Astrocyte (in vitro differentiated cells and primary cell): Measurements from ENCODE around the gene JAKMIP1. TPM values are rescaled to one million over a fixed set of nuclear protein-coding genes. Genes with fewer than 3 reads are reported as not detected.

Source experiments
- DNase-seq: peaks from one replicate; pipeline ENCODE4 v3.0.0-alpha.2; 2010; ENCODE audit warnings: low read depth
- FAIRE-seq: peaks from 2 replicates; lab custom pipeline; 2011; peaks lifted over from hg19 to GRCh38; lab: Jason Lieb, UNC
- H2AFZ ChIP-seq: 2 replicates; pipeline ENCODE4 v1.6.0; 2012; ENCODE audit warnings: low read depth, low read length, inconsistent platforms
- H3K27ac ChIP-seq: 2 replicates; pipeline ENCODE4 v1.5.1; 2011; ENCODE audit warnings: low read depth, low read length, inconsistent platforms
- H3K27me3 ChIP-seq: 2 replicates; pipeline ENCODE4 v1.6.0; 2011; ENCODE audit warnings: low read length, inconsistent platforms; ENCODE audit not compliant: insufficient read depth
- H3K36me3 ChIP-seq: 2 replicates; pipeline ENCODE4 v1.5.1; 2011; ENCODE audit warnings: low read length, inconsistent platforms; ENCODE audit not compliant: insufficient read depth
- H3K4me1 ChIP-seq: 2 replicates; pipeline ENCODE4 v1.5.1; 2011; ENCODE audit warnings: low read length, inconsistent platforms; ENCODE audit not compliant: insufficient read depth
- H3K4me2 ChIP-seq: 2 replicates; pipeline ENCODE4 v1.6.0; 2012; ENCODE audit warnings: low read length, inconsistent platforms
- H3K4me3 ChIP-seq: 2 replicates; pipeline ENCODE4 v1.5.1; 2011; ENCODE audit warnings: low read depth, mild to moderate bottlenecking, low read length, inconsistent platforms; ENCODE audit not compliant: insufficient read depth
- H3K79me2 ChIP-seq: 2 replicates; pipeline ENCODE4 v1.6.0; 2012; ENCODE audit warnings: mild to moderate bottlenecking, low read length, inconsistent platforms; ENCODE audit not compliant: insufficient read depth
- H3K9ac ChIP-seq: 2 replicates; pipeline ENCODE4 v1.6.0; 2012; ENCODE audit warnings: mild to moderate bottlenecking, low read length, inconsistent platforms
- H3K9me3 ChIP-seq: 2 replicates; pipeline ENCODE4 v1.5.1; 2012; ENCODE audit warnings: low read depth, mild to moderate bottlenecking, low read length, inconsistent platforms; ENCODE audit not compliant: insufficient read depth
- H4K20me1 ChIP-seq: 2 replicates; pipeline ENCODE4 v1.6.0; 2012; ENCODE audit warnings: low read length, inconsistent platforms; ENCODE audit not compliant: insufficient read depth
- H3K27ac Mint-ChIP-seq: one replicate; pipeline ENCODE4 v1.8.0; 2021; ENCODE audit warnings: mild to moderate bottlenecking, mixed read lengths; ENCODE audit not compliant: unreplicated experiment
- H3K27me3 Mint-ChIP-seq: one replicate; pipeline ENCODE4 v1.8.0; 2021; ENCODE audit warnings: low read depth, mixed read lengths; ENCODE audit not compliant: unreplicated experiment
- H3K36me3 Mint-ChIP-seq: one replicate; pipeline ENCODE4 v1.8.0; 2021; ENCODE audit warnings: low read depth, mixed read lengths; ENCODE audit not compliant: unreplicated experiment
- H3K4me1 Mint-ChIP-seq: one replicate; pipeline ENCODE4 v1.8.0; 2021; ENCODE audit warnings: low read depth, mixed read lengths; ENCODE audit not compliant: unreplicated experiment
- H3K4me3 Mint-ChIP-seq: one replicate; pipeline ENCODE4 v1.8.0; 2021; ENCODE audit warnings: mild to moderate bottlenecking, moderate library complexity, mixed read lengths; ENCODE audit not compliant: unreplicated experiment
- H3K9me3 Mint-ChIP-seq: one replicate; pipeline ENCODE4 v1.8.0; 2021; ENCODE audit warnings: mild to moderate bottlenecking, mixed read lengths; ENCODE audit not compliant: unreplicated experiment
- CTCF ChIP-seq: IDR thresholded peaks from 2 replicates; pipeline ENCODE4 v1.5.1; 2011; ENCODE audit warnings: low read depth, mild to moderate bottlenecking, inconsistent platforms, low read length, moderate library complexity; ENCODE audit not compliant: insufficient read depth
- EZH2 ChIP-seq: IDR thresholded peaks from 2 replicates; pipeline ENCODE4 v1.6.1; 2012; ENCODE audit warnings: mild to moderate bottlenecking, low read length, inconsistent platforms; ENCODE audit not compliant: insufficient read depth
- total RNA-seq: library from RNA; stranded (reverse); gene quantifications from 2 replicates; pipeline ENCODE4 v1.2.1, GENCODE V29; 2021

Gene JAKMIP1
- total RNA-seq, 1 donor from 2014 or later = 0.50 TPM

GRCh38 chr4:6009452-6009851, 190.9 kb downstream of the JAKMIP1 start:
- Histone ChIP-seq H4K20me1 (no peaks in the 10 kb centered on the region), H3K4me2 (no peak overlapping the region), H3K4me1 (no peaks in the 10 kb centered on the region), H3K79me2 (no peaks in the 10 kb centered on the region), H3K4me3 (no peak overlapping the region), H3K9me3 (peaks cover 2% of the 10 kb centered on the region), H3K27me3 (peaks cover 18% of the 10 kb centered on the region), H3K36me3 (no peaks in the 10 kb centered on the region), H2AFZ (no peak overlapping the region), H3K9ac (no peak overlapping the region), H3K27ac (no peak overlapping the region)
- Mint-ChIP-seq H3K9me3 (peaks cover 3% of the 10 kb centered on the region), H3K36me3 (no peaks in the 10 kb centered on the region), H3K4me1 (no peaks in the 10 kb centered on the region), H3K4me3 (no peak overlapping the region), H3K27ac (no peak overlapping the region), H3K27me3 (peaks cover 59% of the 10 kb centered on the region)
- FAIRE-seq (no peak), DNase-seq (no peak)
- TF ChIP-seq CTCF = no peak

GRCh38 chr4:6008766-6009385, 191.5 kb downstream of the JAKMIP1 start:
- peaks cover 18% of the 10 kb centered on the region for H3K27me3 ChIP-seq
- Mint-ChIP-seq H3K4me1 (no peaks in the 10 kb centered on the region), H3K36me3 (no peaks in the 10 kb centered on the region), H3K4me3 (no peak overlapping the region), H3K9me3 (peaks cover 3% of the 10 kb centered on the region), H3K27ac (no peak overlapping the region), H3K27me3 (peaks cover 59% of the 10 kb centered on the region)
- no peaks in the 10 kb centered on the region for H4K20me1 ChIP-seq
- no peaks in the 10 kb centered on the region for H3K4me1 ChIP-seq
- DNase-seq (no peak), FAIRE-seq (no peak)
- peaks cover 2% of the 10 kb centered on the region for H3K9me3 ChIP-seq
- no peak overlapping the region for H3K27ac ChIP-seq
- H3K36me3 ChIP-seq = no peaks in the 10 kb centered on the region
- H3K9ac ChIP-seq = no peak overlapping the region
- H2AFZ ChIP-seq = no peak overlapping the region
- H3K4me3 ChIP-seq = no peak overlapping the region
- TF ChIP-seq CTCF = no peak
- TF ChIP-seq EZH2 = no peak
- no peaks in the 10 kb centered on the region for H3K79me2 ChIP-seq
- no peak overlapping the region for H3K4me2 ChIP-seq

- FAIRE-seq (no peak), DNase-seq (no peak)
- Histone ChIP-seq H3K4me2 (no peak overlapping the region), H3K79me2 (no peaks in the 10 kb centered on the region), H3K9ac (no peak overlapping the region), H4K20me1 (no peaks in the 10 kb centered on the region), H2AFZ (no peak overlapping the region), H3K4me3 (no peak overlapping the region), H3K27me3 (peaks cover 18% of the 10 kb centered on the region), H3K9me3 (peaks cover 2% of the 10 kb centered on the region), H3K36me3 (no peaks in the 10 kb centered on the region), H3K27ac (no peak overlapping the region), H3K4me1 (no peaks in the 10 kb centered on the region)
- no peak overlapping the region for H3K4me3 Mint-ChIP-seq
- H3K27ac Mint-ChIP-seq = no peak overlapping the region
- H3K27me3 Mint-ChIP-seq = peaks cover 59% of the 10 kb centered on the region
- TF ChIP-seq EZH2 (no peak), CTCF (no peak)
- no peaks in the 10 kb centered on the region for H3K36me3 Mint-ChIP-seq
- H3K9me3 Mint-ChIP-seq = peaks cover 3% of the 10 kb centered on the region
- no peaks in the 10 kb centered on the region for H3K4me1 Mint-ChIP-seq
Measured at GRCh38 chr4:6008092-6008551, 192.2 kb downstream of the JAKMIP1 start.
